Neuronal stem cell (in vitro differentiated cells): ENCODE measurements around the gene PAK2.
A peak's percentile ranks its signal among the peaks of the same experiment; 100 is the strongest.

Source experiments
- DNase-seq: peaks from one replicate; pipeline ENCODE4 v3.0.0-alpha.2; 2013; ENCODE audit warnings: low spot score
- H2AFZ ChIP-seq: one replicate; pipeline ENCODE4 v1.6.1; 2013; ENCODE audit warnings: mild to moderate bottlenecking, low read length, inconsistent platforms
- H2AK5ac ChIP-seq: 2 replicates; pipeline ENCODE4 v1.6.1; 2013; ENCODE audit warnings: low read depth, mild to moderate bottlenecking, inconsistent platforms, low read length, moderate library complexity, mixed read lengths
- H2BK120ac ChIP-seq: 2 replicates; pipeline ENCODE4 v1.6.1; 2013; ENCODE audit warnings: low read depth, mild to moderate bottlenecking, inconsistent platforms, low read length, moderate library complexity, mixed read lengths
- H2BK12ac ChIP-seq: one replicate; pipeline ENCODE4 v1.6.1; 2013; ENCODE audit warnings: low read length, inconsistent platforms
- H2BK15ac ChIP-seq: 2 replicates; pipeline ENCODE4 v1.6.1; 2013; ENCODE audit warnings: mild to moderate bottlenecking, low read length, inconsistent platforms, mixed read lengths
- H2BK5ac ChIP-seq: one replicate; pipeline ENCODE4 v1.6.1; 2013; ENCODE audit warnings: inconsistent platforms, mild to moderate bottlenecking, low read length, moderate library complexity
- H3K14ac ChIP-seq: one replicate; pipeline ENCODE4 v1.6.1; 2013; ENCODE audit warnings: low read length, inconsistent platforms
- H3K18ac ChIP-seq: 2 replicates; pipeline ENCODE4 v1.6.1; 2013; ENCODE audit warnings: low read length, inconsistent platforms
- H3K23ac ChIP-seq: 2 replicates; pipeline ENCODE4 v1.6.1; 2013; ENCODE audit warnings: low read depth, mild to moderate bottlenecking, mixed read lengths, low read length, inconsistent platforms; ENCODE audit not compliant: poor library complexity
- H3K27ac ChIP-seq: replicated peaks from 3 replicates; pipeline ENCODE4 v1.5.1; 2013; ENCODE audit warnings: low read length, inconsistent platforms
- H3K27me3 ChIP-seq, 3 experiments: 2 replicates each; pipeline ENCODE4 v1.6.1; 2013; ENCODE audit warnings: low read length in 3 of 3, mild to moderate bottlenecking in 2 of 3, inconsistent platforms in 1 of 3, low read depth in 1 of 3, mixed read lengths in 1 of 3, moderate library complexity in 1 of 3; ENCODE audit not compliant: control insufficient read depth in 3 of 3, insufficient read depth in 3 of 3
- H3K36me3 ChIP-seq, 2 donors: replicated peaks in 1 of 2; 2 replicates each; pipeline ENCODE4 v1.6.1; 2013; ENCODE audit warnings: low read length in 2 of 2; ENCODE audit not compliant: control insufficient read depth in 2 of 2, insufficient read depth in 2 of 2
- H3K4ac ChIP-seq: 2 replicates; pipeline ENCODE4 v1.6.1; 2013; ENCODE audit warnings: inconsistent platforms, mild to moderate bottlenecking, low read length, moderate library complexity
- H3K4me1 ChIP-seq, 2 donors: 1 replicate in 1 of 2; 2 replicates in 1 of 2; pipeline ENCODE4 v1.6.1; 2013; ENCODE audit warnings: low read length in 2 of 2, low read depth in 1 of 2; ENCODE audit not compliant: control insufficient read depth in 2 of 2, insufficient read depth in 1 of 2
- H3K4me2 ChIP-seq: one replicate; pipeline ENCODE4 v1.6.1; 2013; ENCODE audit warnings: mild to moderate bottlenecking, low read length, inconsistent platforms; ENCODE audit not compliant: insufficient read depth, poor library complexity, severe bottlenecking
- H3K4me3 ChIP-seq, 2 donors: 2 replicates each; pipeline ENCODE4 v1.5.1; 2013; ENCODE audit warnings: low read length in 2 of 2, mild to moderate bottlenecking in 2 of 2, inconsistent platforms in 1 of 2, moderate library complexity in 1 of 2
- H3K79me1 ChIP-seq: one replicate; pipeline ENCODE4 v1.6.1; 2013; ENCODE audit warnings: low read depth, mild to moderate bottlenecking, inconsistent platforms, low read length, moderate library complexity
- H3K9ac ChIP-seq: one replicate; pipeline ENCODE4 v1.6.1; 2013; ENCODE audit warnings: mild to moderate bottlenecking, low read depth, low read length, inconsistent platforms; ENCODE audit not compliant: poor library complexity
- H3K9me3 ChIP-seq, 2 donors: replicated peaks in 1 of 2; 2 replicates each; pipeline versions ENCODE3 to v1.6.1; 2013; ENCODE audit warnings: low read length in 2 of 2, mild to moderate bottlenecking in 2 of 2, inconsistent platforms in 1 of 2, low read depth in 1 of 2, mixed read lengths in 1 of 2, moderate library complexity in 1 of 2; ENCODE audit not compliant: control insufficient read depth in 2 of 2, insufficient read depth in 1 of 2
- H4K8ac ChIP-seq: one replicate; pipeline ENCODE4 v1.6.1; 2013; ENCODE audit warnings: low read depth, mild to moderate bottlenecking, inconsistent platforms, low read length, moderate library complexity
- H4K91ac ChIP-seq: one replicate; pipeline ENCODE4 v1.6.1; 2013; ENCODE audit warnings: low read length, low read depth, mild to moderate bottlenecking, inconsistent platforms; ENCODE audit not compliant: poor library complexity
- whole genome bisulfite sequencing, 2 donors: extraction: QIAGEN DNeasy Blood & Tissue Kit; methylation state at CpG; one replicate each; pipeline ENCODE4 v1.1.7; 2013; ENCODE audit warnings: missing lambda C conversion rate in 2 of 2, mixed read lengths in 1 of 2; ENCODE audit not compliant: insufficient read length in 2 of 2, insufficient replicate concordance in 1 of 2; ENCODE audit errors: extremely low coverage in 2 of 2; 5-methylcytosine and 5-hydroxymethylcytosine counted together

PAK2 gene

DNA sequence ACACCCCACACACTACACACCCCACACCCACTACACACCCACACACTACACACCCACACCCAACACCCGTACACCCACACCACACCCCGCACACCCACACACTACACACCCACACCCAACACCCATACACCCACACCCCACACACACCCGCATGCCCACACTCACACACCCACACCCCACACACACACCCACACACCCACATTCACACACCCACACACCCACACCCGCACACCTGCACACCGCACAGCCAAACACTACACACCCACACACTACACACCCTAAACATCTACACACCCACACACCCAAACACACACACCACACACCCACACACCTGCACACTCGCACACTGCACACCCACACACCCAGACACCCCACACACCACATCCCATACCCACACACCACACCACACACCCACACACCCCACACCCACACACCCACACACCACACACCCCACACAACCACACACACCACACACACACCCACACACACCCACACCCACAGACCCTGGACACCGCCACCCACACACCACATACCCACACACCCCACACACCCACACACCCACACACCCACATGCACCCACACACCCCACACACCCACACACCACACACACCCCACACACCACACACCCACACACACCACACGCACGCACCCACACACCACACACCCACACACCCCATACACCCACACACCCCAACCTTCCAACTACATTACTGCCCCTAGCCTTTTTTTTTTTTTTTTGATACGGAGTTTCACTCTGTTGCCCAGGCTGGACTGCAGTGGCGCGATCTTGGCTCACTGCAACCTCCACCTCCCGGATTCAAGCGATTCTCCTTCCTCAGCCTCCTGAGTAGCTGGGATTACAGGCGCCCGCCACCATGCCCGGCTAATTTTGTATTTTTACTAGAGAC, 44.5 kb upstream of the PAK2 start:
- H3K4me2 ChIP-seq: no peak overlapping the region
- WGBS, 2 donors: 100% methylated on average over 6 of the region's 17 CpGs; no CpG with 5 or more reads in 1 of the 2 donors

DNA sequence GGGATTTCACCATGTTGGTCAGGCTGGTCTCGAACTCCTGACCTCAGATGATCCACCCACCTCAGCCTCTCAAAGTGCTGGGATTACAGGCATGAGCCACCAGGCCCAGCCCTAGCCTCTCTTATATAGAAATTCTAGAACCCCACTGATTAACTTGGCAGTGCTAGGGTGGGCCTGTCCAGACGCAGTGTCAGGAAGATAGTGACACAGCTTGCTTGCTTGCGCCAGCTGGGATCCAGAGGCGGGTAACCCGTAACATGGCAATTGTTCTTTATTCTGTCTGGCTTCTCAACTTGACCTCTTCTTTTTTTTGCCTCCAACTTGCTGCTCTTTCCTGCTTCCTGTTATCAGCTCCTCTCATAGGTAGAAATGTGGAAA, 43.8 kb upstream of the PAK2 start:
- no peak overlapping the region for H2BK12ac ChIP-seq
- no peak overlapping the region for H3K4ac ChIP-seq
- no peak overlapping the region for H2BK120ac ChIP-seq
- DNase-seq: no peak
- no peak overlapping the region for H3K4me2 ChIP-seq
- no peaks in the 10 kb centered on the region for H3K9me3 ChIP-seq
- no peak overlapping the region for H3K4me3 ChIP-seq
- H3K79me1 ChIP-seq: peaks cover 3% of the 10 kb centered on the region
- H2AFZ ChIP-seq: no peak overlapping the region
- no peak overlapping the region for H4K91ac ChIP-seq
- no peak overlapping the region for H3K27ac ChIP-seq
- no peaks in the 10 kb centered on the region for H3K36me3 ChIP-seq
- H3K14ac ChIP-seq: no peak overlapping the region
- no peak overlapping the region for H3K23ac ChIP-seq
- H4K8ac ChIP-seq: no peak overlapping the region
- no peaks in the 10 kb centered on the region for H3K4me1 ChIP-seq
- H3K27me3 ChIP-seq: peaks cover 0 to 2% (median 2%) of the 10 kb centered on the region in 3 experiments
- H3K18ac ChIP-seq: no peak overlapping the region
- no peak overlapping the region for H2AK5ac ChIP-seq
- no peak overlapping the region for H3K9ac ChIP-seq
- WGBS, 2 donors: no CpG with 5 or more reads among the region's 5 CpGs
- no peak overlapping the region for H2BK15ac ChIP-seq
- no peak overlapping the region for H2BK5ac ChIP-seq

More for the DNA sequence above, 44.5 kb upstream of the PAK2 start:
- H4K91ac ChIP-seq: peak overlapping the region; percentile 85
- no peak overlapping the region for H2BK120ac ChIP-seq
- DNase-seq: no peak
- no peak overlapping the region for H2AFZ ChIP-seq
- no peaks in the 10 kb centered on the region for H3K4me1 ChIP-seq
- H3K4me3 ChIP-seq: peak overlapping the region in 1 of 2 donors; percentile 71
- no peak overlapping the region for H2AK5ac ChIP-seq
- peak overlapping the region; percentile 89 for H3K14ac ChIP-seq
- peak overlapping the region; percentile 77 for H3K9ac ChIP-seq
- peak overlapping the region; percentile 38 for H3K18ac ChIP-seq
- no peak overlapping the region for H2BK15ac ChIP-seq
- no peak overlapping the region for H2BK5ac ChIP-seq
- H3K79me1 ChIP-seq: peaks cover 3% of the 10 kb centered on the region
- peak overlapping the region; percentile 73 for H3K23ac ChIP-seq
- no peak overlapping the region for H2BK12ac ChIP-seq
- H3K27ac ChIP-seq: no peak overlapping the region
- H4K8ac ChIP-seq: no peak overlapping the region
- no peaks in the 10 kb centered on the region for H3K36me3 ChIP-seq
- no peaks in the 10 kb centered on the region for H3K9me3 ChIP-seq
- peak overlapping the region; percentile 11 for H3K4ac ChIP-seq
- H3K27me3 ChIP-seq: peaks cover 0 to 2% (median 2%) of the 10 kb centered on the region in 3 experiments

DNA sequence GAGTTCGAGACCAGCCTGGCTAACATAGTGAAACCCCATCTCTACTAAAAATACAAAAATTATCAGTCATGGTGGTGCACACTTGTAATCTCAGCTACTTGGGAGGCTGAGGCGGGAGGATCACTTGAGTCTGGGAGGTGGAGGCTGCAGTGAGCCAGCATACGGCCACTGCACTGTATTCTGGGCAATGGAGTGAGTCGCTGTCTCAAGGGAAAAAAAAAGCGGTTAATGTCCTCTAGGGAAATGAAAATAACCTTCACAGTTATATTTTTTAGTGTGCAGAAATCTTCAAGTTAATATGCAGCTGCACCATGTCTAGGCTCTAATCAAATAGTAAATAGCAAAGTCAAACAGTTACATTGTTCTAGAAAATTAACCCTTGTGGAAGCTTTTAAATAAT, 42.4 kb upstream of the PAK2 start:
- H3K9me3 ChIP-seq: no peaks in the 10 kb centered on the region

DNA sequence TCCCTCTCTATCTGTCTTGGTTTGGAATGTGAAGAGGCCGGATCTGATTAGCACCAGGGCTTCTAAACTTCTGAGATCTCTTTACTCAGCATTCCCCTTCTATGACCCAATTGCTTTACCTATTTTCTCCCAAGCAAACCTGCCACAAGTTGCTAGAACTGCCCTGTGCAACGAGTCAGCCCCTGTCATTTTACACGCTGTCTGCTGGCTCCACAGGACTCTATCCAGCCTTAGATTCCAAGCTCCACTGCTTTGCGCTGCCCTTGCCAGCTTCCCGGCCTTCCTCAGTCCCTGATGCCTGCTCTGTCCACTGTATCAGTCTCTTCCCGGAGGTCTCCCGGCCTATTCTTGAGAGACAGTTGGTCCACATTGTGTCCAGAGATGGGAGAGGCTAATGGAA, 39.9 kb upstream of the PAK2 start:
- H2BK15ac ChIP-seq: no peak overlapping the region
- no CpG with 5 or more reads among the region's 7 CpGs for WGBS, 2 donors
- no peak overlapping the region for H4K91ac ChIP-seq
- H3K9me3 ChIP-seq: no peaks in the 10 kb centered on the region
- peaks cover 3% of the 10 kb centered on the region for H3K79me1 ChIP-seq
- no peak overlapping the region for H3K27ac ChIP-seq
- H3K36me3 ChIP-seq: no peaks in the 10 kb centered on the region
- no peak overlapping the region for H3K9ac ChIP-seq
- H3K4me2 ChIP-seq: no peak overlapping the region
- no peak overlapping the region for H3K14ac ChIP-seq
- H2AK5ac ChIP-seq: no peak overlapping the region
- no peak for DNase-seq
- peak overlapping the region; percentile 77 for H2AFZ ChIP-seq
- H4K8ac ChIP-seq: no peak overlapping the region
- no peak overlapping the region for H2BK12ac ChIP-seq
- H3K18ac ChIP-seq: no peak overlapping the region
- H3K4me3 ChIP-seq: no peak overlapping the region
- H2BK5ac ChIP-seq: no peak overlapping the region
- no peak overlapping the region for H3K4ac ChIP-seq
- H3K23ac ChIP-seq: no peak overlapping the region
- no peaks in the 10 kb centered on the region for H3K4me1 ChIP-seq
- no peak overlapping the region for H2BK120ac ChIP-seq
- peaks cover 0 to 2% (median 0%) of the 10 kb centered on the region in 3 experiments for H3K27me3 ChIP-seq

More for the DNA sequence above, 42.4 kb upstream of the PAK2 start:
- DNase-seq: no peak
- no peak overlapping the region for H2BK15ac ChIP-seq
- H3K4ac ChIP-seq: no peak overlapping the region
- no peak overlapping the region for H3K9ac ChIP-seq
- H3K27me3 ChIP-seq: peaks cover 0 to 2% (median 0%) of the 10 kb centered on the region in 3 experiments
- no peak overlapping the region for H3K27ac ChIP-seq
- H4K8ac ChIP-seq: no peak overlapping the region
- no peak overlapping the region for H3K14ac ChIP-seq
- WGBS, 2 donors: no CpG with 5 or more reads among the region's 5 CpGs
- H3K79me1 ChIP-seq: peaks cover 3% of the 10 kb centered on the region
- no peak overlapping the region for H4K91ac ChIP-seq
- H2AFZ ChIP-seq: no peak overlapping the region
- no peaks in the 10 kb centered on the region for H3K4me1 ChIP-seq
- H3K18ac ChIP-seq: no peak overlapping the region
- no peak overlapping the region for H3K4me3 ChIP-seq
- no peak overlapping the region for H3K23ac ChIP-seq
- no peak overlapping the region for H3K4me2 ChIP-seq
- no peaks in the 10 kb centered on the region for H3K36me3 ChIP-seq
- no peak overlapping the region for H2AK5ac ChIP-seq
- no peak overlapping the region for H2BK12ac ChIP-seq
- H2BK5ac ChIP-seq: no peak overlapping the region
- H2BK120ac ChIP-seq: no peak overlapping the region
